PC-3 (cell line): ENCODE data around the gene AGAP5.

ENCODE experiments used
- EZH2 ChIP-seq: fragments of 300-600 bp; sonication (generic); IDR thresholded peaks from one replicate; pipeline ENCODE4 v1.6.1; 2017; ENCODE audit warnings: antibody characterized with exemption, mild to moderate bottlenecking, low read length; ENCODE audit not compliant: unreplicated experiment
- TF ChIP-seq, protein P1 (sequence below): fragments of 300-600 bp; sonication (generic); conservative IDR thresholded peaks from 2 replicates; pipeline ENCODE4 v1.5.1; 2017; ENCODE audit warnings: antibody characterized with exemption, low read depth, mild to moderate bottlenecking, low read length

DNA sequence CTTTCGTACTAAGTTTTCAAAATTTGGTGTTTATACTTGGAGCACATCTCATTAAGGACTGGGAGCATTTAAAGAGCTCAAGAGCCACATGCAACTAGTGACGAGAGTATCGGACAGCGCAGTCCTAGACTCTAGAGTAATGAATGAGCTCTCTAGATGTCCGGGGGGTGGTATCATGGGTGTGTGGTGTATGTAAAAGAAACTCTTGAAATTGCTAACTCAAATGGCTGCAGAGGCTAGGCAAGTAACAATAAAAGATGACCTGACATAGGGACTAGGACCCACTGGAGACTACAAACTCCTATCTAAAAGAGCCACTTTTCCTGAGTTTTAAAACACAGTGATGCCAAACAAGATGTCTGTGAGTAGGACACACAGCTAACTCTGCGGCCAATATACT lies 70.6 kb downstream of the AGAP5 start:
- TF ChIP-seq, protein P1, sequence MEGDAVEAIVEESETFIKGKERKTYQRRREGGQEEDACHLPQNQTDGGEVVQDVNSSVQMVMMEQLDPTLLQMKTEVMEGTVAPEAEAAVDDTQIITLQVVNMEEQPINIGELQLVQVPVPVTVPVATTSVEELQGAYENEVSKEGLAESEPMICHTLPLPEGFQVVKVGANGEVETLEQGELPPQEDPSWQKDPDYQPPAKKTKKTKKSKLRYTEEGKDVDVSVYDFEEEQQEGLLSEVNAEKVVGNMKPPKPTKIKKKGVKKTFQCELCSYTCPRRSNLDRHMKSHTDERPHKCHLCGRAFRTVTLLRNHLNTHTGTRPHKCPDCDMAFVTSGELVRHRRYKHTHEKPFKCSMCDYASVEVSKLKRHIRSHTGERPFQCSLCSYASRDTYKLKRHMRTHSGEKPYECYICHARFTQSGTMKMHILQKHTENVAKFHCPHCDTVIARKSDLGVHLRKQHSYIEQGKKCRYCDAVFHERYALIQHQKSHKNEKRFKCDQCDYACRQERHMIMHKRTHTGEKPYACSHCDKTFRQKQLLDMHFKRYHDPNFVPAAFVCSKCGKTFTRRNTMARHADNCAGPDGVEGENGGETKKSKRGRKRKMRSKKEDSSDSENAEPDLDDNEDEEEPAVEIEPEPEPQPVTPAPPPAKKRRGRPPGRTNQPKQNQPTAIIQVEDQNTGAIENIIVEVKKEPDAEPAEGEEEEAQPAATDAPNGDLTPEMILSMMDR: no peak
- no peak for TF ChIP-seq EZH2
